Suprapubic skin (tissue), 4 donors: Measurements from ENCODE around the gene PARVB.

Experiments used
- CTCF ChIP-seq, 2 donors: fragments of 200-600 bp in 1 of 2; fragments of 450-650 bp in 1 of 2; sonication (generic) in 1 of 2; IDR thresholded peaks; one replicate each; pipeline ENCODE4 v1.5.1; 2016 to 2019; ENCODE audit warnings: antibody characterized with exemption in 2 of 2, mild to moderate bottlenecking in 1 of 2, moderate library complexity in 1 of 2
- EP300 ChIP-seq: sonication (generic); formaldehyde crosslinking; IDR thresholded peaks from one replicate; pipeline ENCODE4 v1.6.1; 2017; ENCODE audit warnings: antibody characterized with exemption
- POLR2A ChIP-seq, 2 donors: fragments of 450-650 bp; IDR thresholded peaks; one replicate each; pipeline ENCODE4 v1.6.1; 2017; ENCODE audit warnings: antibody characterized with exemption in 2 of 2, mild to moderate bottlenecking in 2 of 2, moderate library complexity in 2 of 2
- POLR2AphosphoS5 ChIP-seq, 3 donors: sonication (generic); formaldehyde crosslinking; IDR thresholded peaks; one replicate each; pipeline ENCODE4 v1.6.1; 2017; ENCODE audit warnings: antibody characterized with exemption in 3 of 3

- no peak for TF ChIP-seq POLR2AphosphoS5 (IDR thresholded peaks at IDR 0.05)
- no peak for TF ChIP-seq CTCF (IDR thresholded peaks at IDR 0.05)
- no peak for TF ChIP-seq EP300
- TF ChIP-seq POLR2A (IDR thresholded peaks at IDR 0.05), result no peak
These were observed 39.6 kb downstream of the PARVB start for GRCh38 chr22:44063462-44064371.
